Tibial nerve (tissue), 4 donors: ENCODE data around the gene UBR4.

ENCODE experiments used
- EP300 ChIP-seq, 2 donors: sonication (generic); formaldehyde crosslinking; IDR thresholded peaks; one replicate each; pipeline ENCODE4 v1.6.1; 2017; ENCODE audit warnings: antibody characterized with exemption in 2 of 2, mild to moderate bottlenecking in 1 of 2
- POLR2A ChIP-seq, 2 donors: fragments of 450-650 bp; IDR thresholded peaks; one replicate each; pipeline ENCODE4 v1.6.1; 2017; ENCODE audit warnings: antibody characterized with exemption in 2 of 2, mild to moderate bottlenecking in 2 of 2, moderate library complexity in 2 of 2
- TF ChIP-seq, protein P1 (sequence below), 5 experiments: fragments of 200-600 bp in 3 of 5; fragments of 450-650 bp in 2 of 5; sonication (generic) in 3 of 5; IDR thresholded peaks; one replicate each; pipeline ENCODE4 v1.5.1; 2016 to 2019; ENCODE audit warnings: antibody characterized with exemption in 5 of 5, mild to moderate bottlenecking in 3 of 5, moderate library complexity in 2 of 5

DNA sequence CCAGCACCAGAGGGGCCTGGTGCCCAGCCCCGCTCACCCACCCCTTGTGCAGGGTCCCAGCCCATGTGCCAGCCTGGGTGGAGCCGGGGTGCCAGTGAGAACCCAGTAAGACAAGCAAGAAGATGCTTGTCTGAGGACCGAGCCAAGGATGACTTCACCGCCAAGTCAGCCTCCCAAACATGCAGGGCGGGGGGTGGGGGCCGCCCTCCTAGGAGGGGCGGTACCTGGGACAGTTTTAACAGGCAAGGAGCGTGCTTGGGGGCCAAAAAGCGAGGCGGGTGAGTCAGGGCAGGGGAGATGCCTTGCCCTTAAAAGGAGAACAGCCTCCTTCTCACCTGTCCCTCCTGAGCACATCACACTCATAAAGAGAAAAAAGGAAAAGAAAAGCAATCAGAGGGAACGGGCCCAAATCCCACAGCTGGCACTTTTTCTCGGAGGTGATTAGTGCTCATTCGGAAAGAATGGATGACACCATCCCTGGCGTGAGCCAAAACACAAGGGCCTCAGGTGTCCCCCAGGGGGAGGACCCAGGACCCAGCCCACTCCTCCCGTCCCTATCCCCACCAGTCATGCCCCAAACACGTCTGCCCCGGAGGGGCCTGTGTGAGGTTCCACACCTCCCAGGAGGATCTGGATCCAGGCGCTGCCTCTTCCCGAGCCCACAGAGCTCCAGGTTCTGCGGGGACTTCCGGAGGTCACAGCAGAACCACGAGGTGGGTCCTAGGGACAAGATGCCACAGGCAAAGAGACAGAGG lies 176.0 kb downstream of the UBR4 start:
- TF ChIP-seq, protein P1, sequence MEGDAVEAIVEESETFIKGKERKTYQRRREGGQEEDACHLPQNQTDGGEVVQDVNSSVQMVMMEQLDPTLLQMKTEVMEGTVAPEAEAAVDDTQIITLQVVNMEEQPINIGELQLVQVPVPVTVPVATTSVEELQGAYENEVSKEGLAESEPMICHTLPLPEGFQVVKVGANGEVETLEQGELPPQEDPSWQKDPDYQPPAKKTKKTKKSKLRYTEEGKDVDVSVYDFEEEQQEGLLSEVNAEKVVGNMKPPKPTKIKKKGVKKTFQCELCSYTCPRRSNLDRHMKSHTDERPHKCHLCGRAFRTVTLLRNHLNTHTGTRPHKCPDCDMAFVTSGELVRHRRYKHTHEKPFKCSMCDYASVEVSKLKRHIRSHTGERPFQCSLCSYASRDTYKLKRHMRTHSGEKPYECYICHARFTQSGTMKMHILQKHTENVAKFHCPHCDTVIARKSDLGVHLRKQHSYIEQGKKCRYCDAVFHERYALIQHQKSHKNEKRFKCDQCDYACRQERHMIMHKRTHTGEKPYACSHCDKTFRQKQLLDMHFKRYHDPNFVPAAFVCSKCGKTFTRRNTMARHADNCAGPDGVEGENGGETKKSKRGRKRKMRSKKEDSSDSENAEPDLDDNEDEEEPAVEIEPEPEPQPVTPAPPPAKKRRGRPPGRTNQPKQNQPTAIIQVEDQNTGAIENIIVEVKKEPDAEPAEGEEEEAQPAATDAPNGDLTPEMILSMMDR (IDR thresholded peaks at IDR 0.05), result no peak
- TF ChIP-seq EP300 (IDR thresholded peaks at IDR 0.05) (no peak), POLR2A (IDR thresholded peaks at IDR 0.05) (no peak)
